Peyer's patch (tissue), 4 donors: Measurements from ENCODE around the gene FBXW7. TPM values are rescaled to one million over a fixed set of nuclear protein-coding genes. Genes with fewer than 3 reads are reported as not detected.
A peak's percentile ranks its signal among the peaks of the same experiment; 100 is the strongest.

Experiments used
- DNase-seq, 3 donors: peaks; one replicate each; pipeline ENCODE4 v3.0.0-alpha.2; 2017 to 2019
- H3K27ac ChIP-seq, 4 donors: fragments of 200-600 bp; sonication (generic); one replicate each; pipeline ENCODE4 v1.5.1; 2016 to 2019
- H3K27me3 ChIP-seq, 2 donors: fragments of 200-600 bp; sonication (generic); one replicate each; pipeline ENCODE4 v1.5.1; 2019
- H3K36me3 ChIP-seq, 3 donors: fragments of 200-600 bp; sonication (generic); one replicate each; pipeline ENCODE4 v1.5.1; 2016 to 2019
- H3K4me1 ChIP-seq, 4 donors: fragments of 200-600 bp; sonication (generic); one replicate each; pipeline ENCODE4 v1.5.1; 2016 to 2019
- H3K4me3 ChIP-seq, 4 donors: fragments of 200-600 bp; sonication (generic); 1 replicate in 3 of 4; 2 replicates in 1 of 4; pipeline ENCODE4 v1.5.1; 2016 to 2019; ENCODE audit warnings: mild to moderate bottlenecking in 1 of 4
- H3K9me3 ChIP-seq, 4 donors: fragments of 200-600 bp; sonication (generic); one replicate each; pipeline ENCODE4 v1.5.1; 2016 to 2019; ENCODE audit warnings: mild to moderate bottlenecking in 1 of 4
- CTCF ChIP-seq, 6 experiments: fragments of 450-650 bp in 4 of 6; fragments of 200-600 bp in 2 of 6; sonication (generic) in 1 of 6; IDR thresholded peaks; one replicate each; pipeline ENCODE4 v1.5.1; 2017 to 2019; ENCODE audit warnings: antibody characterized with exemption in 6 of 6, mild to moderate bottlenecking in 3 of 6, moderate library complexity in 1 of 6
- POLR2A ChIP-seq, 2 donors: fragments of 450-650 bp; IDR thresholded peaks; one replicate each; pipeline ENCODE4 v1.5.1; 2017; ENCODE audit warnings: antibody characterized with exemption in 2 of 2, mild to moderate bottlenecking in 2 of 2, moderate library complexity in 2 of 2
- total RNA-seq, 4 donors: library from RNA; depleted of rRNA; stranded (reverse); fragments of >200 nt; gene quantifications; one replicate each; pipeline ENCODE4 v1.1.0, GENCODE V29; 2016

FBXW7 gene
- total RNA-seq, 4 donors from 2014 or later = 33.4 to 120 (median 43.0) TPM

- Histone ChIP-seq H3K36me3 (no peaks in the 10 kb centered on the region), H3K4me3 (peak overlapping the region in 2 of 4 donors; percentile 25 to 39), H3K4me1 (no peaks in the 10 kb centered on the region), H3K27ac (peak overlapping the region in 2 of 4 donors; percentile 27 to 62), H3K27me3 (no peaks in the 10 kb centered on the region), H3K9me3 (no peaks in the 10 kb centered on the region)
- no peak for TF ChIP-seq POLR2A (IDR thresholded peaks at IDR 0.05)
- TF ChIP-seq CTCF (IDR thresholded peaks at IDR 0.05) = no peak
- DNase-seq = peak in 2 of 3 donors; percentile 26 to 54
Observed at GRCh38 chr4:152352622-152353116, 183.2 kb downstream of the FBXW7 start.

- Histone ChIP-seq H3K27me3 (no peaks in the 10 kb centered on the region), H3K9me3 (no peaks in the 10 kb centered on the region), H3K36me3 (no peaks in the 10 kb centered on the region), H3K4me3 (peak overlapping the region in 2 of 4 donors; percentile 25 to 39), H3K4me1 (no peaks in the 10 kb centered on the region), H3K27ac (peak overlapping the region in 2 of 4 donors; percentile 27 to 62)
- DNase-seq = no peak
- TF ChIP-seq CTCF (IDR thresholded peaks at IDR 0.05) (no peak), POLR2A (IDR thresholded peaks at IDR 0.05) (no peak)
Observed at GRCh38 chr4:152352215-152352614, 183.7 kb downstream of the FBXW7 start.

DNA sequence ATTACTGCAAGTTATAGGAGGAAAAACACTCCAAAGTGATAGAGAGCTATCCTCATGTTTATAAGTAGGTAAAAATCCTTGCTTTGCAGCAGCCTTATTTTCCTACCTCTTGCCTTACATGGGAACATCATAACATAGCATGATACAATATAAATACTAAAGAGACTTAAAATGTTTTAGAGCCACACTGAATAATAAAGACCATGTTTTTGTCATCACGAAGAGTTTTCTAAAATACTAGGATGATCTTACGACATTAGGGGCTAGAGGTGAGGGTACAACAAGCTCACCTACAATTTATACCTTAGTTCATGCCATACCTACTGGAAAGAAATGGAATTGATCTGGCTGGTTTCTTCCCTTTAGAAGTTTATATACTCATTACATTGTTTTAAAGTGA, 184.8 kb downstream of the FBXW7 start:
- no peaks in the 10 kb centered on the region for H3K9me3 ChIP-seq
- no peaks in the 10 kb centered on the region for H3K4me1 ChIP-seq
- no peak for TF ChIP-seq CTCF (IDR thresholded peaks at IDR 0.05)
- TF ChIP-seq POLR2A (IDR thresholded peaks at IDR 0.05) = no peak
- no peak for DNase-seq
- no peaks in the 10 kb centered on the region for H3K36me3 ChIP-seq
- no peak overlapping the region for H3K27ac ChIP-seq
- H3K4me3 ChIP-seq = no peak overlapping the region
- no peaks in the 10 kb centered on the region for H3K27me3 ChIP-seq

DNA sequence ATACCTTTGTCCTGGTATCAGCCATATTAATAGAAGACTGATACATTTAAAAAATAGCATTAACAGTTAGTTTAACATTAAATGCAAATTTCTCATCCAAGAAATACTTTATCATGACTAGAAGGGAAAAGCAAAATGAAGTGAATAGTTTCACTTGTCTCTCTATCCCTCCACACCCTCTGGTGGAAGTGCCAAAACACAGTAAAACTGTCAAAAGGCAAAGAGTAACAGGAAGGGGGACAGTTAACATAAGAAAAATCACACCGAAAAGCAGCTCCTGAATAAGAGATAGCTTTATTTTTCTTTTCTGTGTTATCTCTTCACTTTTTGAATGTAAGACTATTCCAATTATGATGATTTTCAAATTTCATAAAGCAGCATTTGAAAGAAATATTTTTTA, 187.2 kb downstream of the FBXW7 start:
- Histone ChIP-seq H3K4me3 (no peak overlapping the region), H3K36me3 (no peaks in the 10 kb centered on the region), H3K27me3 (no peaks in the 10 kb centered on the region), H3K27ac (no peak overlapping the region), H3K9me3 (no peaks in the 10 kb centered on the region), H3K4me1 (no peaks in the 10 kb centered on the region)
- TF ChIP-seq CTCF (IDR thresholded peaks at IDR 0.05) = peak in 1 of 6 experiments; percentile 12
- TF ChIP-seq POLR2A (IDR thresholded peaks at IDR 0.05) = no peak
- DNase-seq = no peak

DNA sequence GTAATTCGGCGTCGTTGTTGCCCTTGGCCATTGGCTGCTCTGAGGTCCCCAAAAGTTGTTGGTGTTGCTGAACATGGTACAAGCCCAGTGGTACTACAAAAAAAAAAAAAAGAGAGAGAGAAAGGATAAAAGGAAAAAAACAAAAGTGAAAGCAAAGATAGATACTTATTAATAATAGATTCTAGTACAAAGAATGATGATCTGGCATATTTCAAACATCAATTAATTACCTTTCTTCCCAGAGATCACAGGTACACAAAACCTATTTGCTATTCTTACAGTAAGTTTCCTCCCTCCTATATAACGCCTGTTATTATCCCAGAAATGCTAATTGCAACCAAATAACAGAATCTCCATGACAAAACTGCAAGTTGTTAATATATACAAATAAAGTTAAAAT, 188.9 kb downstream of the FBXW7 start:
- Histone ChIP-seq H3K4me3 (no peak overlapping the region), H3K9me3 (no peaks in the 10 kb centered on the region), H3K27me3 (no peaks in the 10 kb centered on the region), H3K36me3 (no peaks in the 10 kb centered on the region), H3K4me1 (no peaks in the 10 kb centered on the region), H3K27ac (no peak overlapping the region)
- no peak for DNase-seq
- no peak for TF ChIP-seq POLR2A (IDR thresholded peaks at IDR 0.05)
- no peak for TF ChIP-seq CTCF (IDR thresholded peaks at IDR 0.05)

- Histone ChIP-seq H3K27ac (no peak overlapping the region), H3K4me3 (no peak overlapping the region), H3K27me3 (no peaks in the 10 kb centered on the region), H3K9me3 (no peaks in the 10 kb centered on the region), H3K4me1 (no peaks in the 10 kb centered on the region), H3K36me3 (no peaks in the 10 kb centered on the region)
- DNase-seq = no peak
- TF ChIP-seq CTCF (IDR thresholded peaks at IDR 0.05) (no peak), POLR2A (IDR thresholded peaks at IDR 0.05) (no peak)
Observed at GRCh38 chr4:152346526-152346925, 189.4 kb downstream of the FBXW7 start.
